ENCODE measurements around the gene E2F3. TPM values are rescaled to one million over a fixed set of nuclear protein-coding genes. Genes with fewer than 3 reads are reported as not detected.

Gene E2F3
- total and polyA plus RNA-seq, 10 of the 15 experiments (the other 5 are each of a cell fraction or from before 2014, with no cell fraction given): 5.1 to 16.8 (median 10.6) TPM

- Histone ChIP-seq H3K4me1 (ENCODE audit: control insufficient read depth, insufficient read depth, low read length) (no peaks in the 10 kb centered on the region; the same call in 1 of the 2 replicates), H4K20me1 (ENCODE audit: control insufficient read depth, insufficient read depth) (no peaks in the 10 kb centered on the region), H3K36me3 (ENCODE audit: control insufficient read depth in 2 of 2, insufficient read depth in 2 of 2, low read length in 1 of 2) (no peaks in the 10 kb centered on the region), H2AFZ (ENCODE audit: control insufficient read depth, low read depth, low read length) (no peak overlapping the region), H3K4me3 (no peak overlapping the region), H3K9me3 (replicated peaks; ENCODE audit: control insufficient read depth, insufficient read depth, low read length) (no peaks in the 10 kb centered on the region; the same call in 1 of the 3 replicates), H3K27me3 (replicated peaks in 1 of 2; ENCODE audit: control insufficient read depth in 2 of 2, insufficient read depth in 2 of 2, low read length in 1 of 2) (no peaks in the 10 kb centered on the region), H3K27ac (ENCODE audit: control insufficient read depth, insufficient read depth) (no peak overlapping the region), H3K4me2 (ENCODE audit: control insufficient read depth, insufficient read depth) (no peak overlapping the region), H3K79me2 (ENCODE audit: control insufficient read depth, insufficient read depth, low read length) (no peaks in the 10 kb centered on the region), H3K9ac (ENCODE audit: control insufficient read depth, insufficient read depth, low read length) (no peak overlapping the region)
- RAD21 ChIA-PET (ENCODE audit: unreplicated experiment): no interaction called here
- FAIRE-seq: no peak
- ATAC-seq: no peak
- SMC1A ChIA-PET (ENCODE audit: uncharacterized antibody, unreplicated experiment): no interaction called here
- no TSS peak for BruUV-seq (replicated peaks)
- in situ Hi-C loops (cut with MboI) (no loop called here), intact Hi-C loops (cut with micrococcal nuclease; ENCODE audit: unreplicated experiment) (no loop called here)
- CTCF ChIA-PET: interaction anchor here (1.3 kb wide), 1 partner anchor 15 kb away, joined by 4 read pairs; no protein-coding TSS in a partner anchor
- no peak for TF ChIP-seq SMAD1 (IDR thresholded peaks at IDR 0.05; ENCODE audit: low read depth, partially characterized antibody)
- no peak for TF ChIP-seq RUNX3 (IDR thresholded peaks at IDR 0.05; ENCODE audit: low read length)
- TF ChIP-seq IKZF1 (conservative IDR thresholded peaks at IDR 0.05): no peak
- no peak for TF ChIP-seq FOXK2 (IDR thresholded peaks at IDR 0.05)
- TF ChIP-seq CBFB (IDR thresholded peaks at IDR 0.05; ENCODE audit: low read depth): no peak
- no peak for TF ChIP-seq ZBTB33 (IDR thresholded peaks at IDR 0.05)
- TF ChIP-seq SKIL (IDR thresholded peaks at IDR 0.05; ENCODE audit: low read depth, poor library complexity, severe bottlenecking): no peak
- no peak for TF ChIP-seq YBX1 (IDR thresholded peaks at IDR 0.05)
- TF ChIP-seq BACH1 (IDR thresholded peaks at IDR 0.05; ENCODE audit: borderline replicate concordance): no peak
- TF ChIP-seq ATF2 (IDR thresholded peaks at IDR 0.05; ENCODE audit: low read length): no peak
- no peak for TF ChIP-seq ESRRA (IDR thresholded peaks at IDR 0.05; ENCODE audit: low read length)
- TF ChIP-seq PAX5 (IDR thresholded peaks at IDR 0.05; ENCODE audit: borderline replicate concordance, low read depth, low read length): no peak
- no peak for TF ChIP-seq MEF2A (IDR thresholded peaks at IDR 0.05; ENCODE audit: insufficient read depth, low read depth, low read length)
- WGBS (ENCODE audit: insufficient coverage, insufficient replicate concordance, low lambda C conversion rate, missing lambda C conversion rate): 46% methylated on average over 5 of the region's 5 CpGs
- no peak for DNase-seq (ENCODE audit: low read depth, low spot score)
- POLR2A ChIA-PET: no interaction called here
Measured at GRCh38 chr6:20353134-20353533, 48.5 kb upstream of the E2F3 start.
